ES-I3 (cell line): Measurements from ENCODE around the gene STAT4.
A peak's percentile ranks its signal among the peaks of the same experiment; 100 is the strongest.

Experiments
- H3K36me3 ChIP-seq: 2 replicates; pipeline ENCODE4 v1.6.1; 2013; ENCODE audit warnings: mild to moderate bottlenecking, low read length, control low read depth, moderate library complexity; ENCODE audit not compliant: insufficient read depth
- H3K4me1 ChIP-seq: 2 replicates; pipeline ENCODE4 v1.6.1; 2013; ENCODE audit warnings: mild to moderate bottlenecking, control low read depth, low read length; ENCODE audit not compliant: insufficient read depth
- H3K9ac ChIP-seq: 2 replicates; pipeline ENCODE4 v1.6.1; 2013; ENCODE audit warnings: low read depth, mild to moderate bottlenecking, low read length, moderate library complexity
- H3K9me3 ChIP-seq: 2 replicates; pipeline ENCODE4 v1.6.1; 2013; ENCODE audit warnings: mild to moderate bottlenecking, low read length, moderate library complexity; ENCODE audit not compliant: control insufficient read depth, insufficient read depth

The STAT4 gene

DNA sequence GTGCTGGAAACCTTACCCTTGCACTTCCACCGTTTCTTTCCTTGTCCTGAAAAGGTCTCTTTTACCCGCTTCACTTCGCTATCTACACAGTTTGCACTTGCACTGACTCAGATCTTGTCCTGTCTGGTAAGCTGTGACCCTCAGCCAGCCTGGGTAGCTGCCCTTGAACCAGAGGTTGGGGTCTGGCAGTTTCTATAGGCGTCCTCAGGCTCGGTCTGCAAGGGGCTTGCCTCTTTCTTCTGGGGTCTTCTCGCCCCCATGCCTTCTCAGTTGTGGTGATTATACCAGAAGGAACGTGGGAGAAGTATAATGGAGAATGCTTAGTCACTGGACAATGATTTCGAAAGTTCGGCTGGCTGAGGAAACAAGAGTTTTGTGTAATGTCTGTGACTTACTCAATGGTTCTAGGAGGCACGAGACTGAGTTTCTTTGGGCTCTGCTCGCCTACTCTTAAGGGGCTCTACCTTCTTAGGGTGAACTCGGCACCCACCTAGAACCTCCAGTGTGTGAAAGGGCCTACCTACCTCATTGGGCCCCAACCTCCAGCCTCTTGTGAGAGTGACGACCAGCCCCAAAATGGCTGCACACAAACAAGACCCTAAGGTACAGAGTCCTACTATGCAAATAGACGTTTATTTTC is 129.9 kb downstream of the STAT4 start:
- H3K9ac ChIP-seq, result peak overlapping the region; percentile 89
- no peaks in the 10 kb centered on the region for H3K4me1 ChIP-seq
- H3K9me3 ChIP-seq, result no peaks in the 10 kb centered on the region
- H3K36me3 ChIP-seq, result no peaks in the 10 kb centered on the region

GRCh38 chr2:191020221-191020741 is 130.5 kb downstream of the STAT4 start:
- Histone ChIP-seq H3K4me1 (no peaks in the 10 kb centered on the region), H3K36me3 (no peaks in the 10 kb centered on the region), H3K9me3 (no peaks in the 10 kb centered on the region), H3K9ac (peak overlapping the region; percentile 89)

- H3K4me1 ChIP-seq, result no peaks in the 10 kb centered on the region
Observed at GRCh38 chr2:191019376-191019775, 131.4 kb downstream of the STAT4 start.

GRCh38 chr2:191018643-191019119 is 132.1 kb downstream of the STAT4 start:
- H3K4me1 ChIP-seq, result no peaks in the 10 kb centered on the region
- H3K9me3 ChIP-seq, result no peaks in the 10 kb centered on the region
- H3K36me3 ChIP-seq, result no peaks in the 10 kb centered on the region
- no peak overlapping the region for H3K9ac ChIP-seq

More at GRCh38 chr2:191019376-191019775, 131.4 kb downstream of the STAT4 start:
- Histone ChIP-seq H3K9me3 (no peaks in the 10 kb centered on the region), H3K36me3 (no peaks in the 10 kb centered on the region), H3K9ac (no peak overlapping the region)

DNA sequence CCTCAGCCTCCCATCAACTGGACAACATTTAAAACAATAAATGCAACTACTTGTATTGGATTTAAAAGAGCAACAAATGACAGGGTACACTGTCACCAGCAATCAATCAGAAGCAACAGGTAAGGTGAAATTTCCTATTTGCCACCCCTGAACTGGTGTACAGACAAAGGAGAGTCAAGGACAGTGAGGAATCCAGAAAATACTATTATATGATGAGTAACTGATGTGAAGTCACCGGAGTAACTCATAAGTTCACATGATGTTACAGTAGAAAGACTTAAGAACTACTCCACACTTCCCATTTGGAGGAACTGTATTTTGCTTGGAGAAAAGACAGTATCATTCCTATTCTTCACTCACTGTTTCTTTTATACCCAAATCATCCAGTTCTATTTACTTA is 132.7 kb downstream of the STAT4 start:
- H3K9me3 ChIP-seq, result no peaks in the 10 kb centered on the region

GRCh38 chr2:191015831-191016230 is 135.0 kb downstream of the STAT4 start:
- no peaks in the 10 kb centered on the region for H3K9me3 ChIP-seq
- no peaks in the 10 kb centered on the region for H3K36me3 ChIP-seq
- no peak overlapping the region for H3K9ac ChIP-seq
- no peaks in the 10 kb centered on the region for H3K4me1 ChIP-seq

More for the DNA sequence above, 132.7 kb downstream of the STAT4 start:
- H3K36me3 ChIP-seq, result no peaks in the 10 kb centered on the region
- no peaks in the 10 kb centered on the region for H3K4me1 ChIP-seq
- H3K9ac ChIP-seq, result no peak overlapping the region

GRCh38 chr2:191015239-191015638 is 135.6 kb downstream of the STAT4 start:
- no peaks in the 10 kb centered on the region for H3K36me3 ChIP-seq
- H3K9ac ChIP-seq, result no peak overlapping the region
- no peaks in the 10 kb centered on the region for H3K4me1 ChIP-seq
- no peaks in the 10 kb centered on the region for H3K9me3 ChIP-seq

DNA sequence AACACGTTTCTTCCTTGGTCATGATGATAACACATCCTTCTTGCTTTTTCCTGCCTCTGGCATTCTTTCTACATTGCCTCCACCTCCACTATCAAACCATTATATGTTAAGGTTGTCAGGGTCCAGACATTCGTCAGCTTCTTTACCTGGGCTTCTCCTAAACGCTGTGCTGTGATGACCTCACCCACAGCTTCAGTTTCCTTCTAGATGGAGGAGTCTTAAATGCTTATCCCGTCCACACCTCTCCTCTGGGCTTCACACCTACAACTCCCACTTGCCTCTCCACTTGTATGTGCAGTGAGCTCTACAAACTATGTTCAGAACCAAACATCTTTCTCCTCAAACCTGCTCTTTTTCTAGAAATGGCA is 136.2 kb downstream of the STAT4 start:
- peak overlapping the region; percentile 65 for H3K9ac ChIP-seq

DNA sequence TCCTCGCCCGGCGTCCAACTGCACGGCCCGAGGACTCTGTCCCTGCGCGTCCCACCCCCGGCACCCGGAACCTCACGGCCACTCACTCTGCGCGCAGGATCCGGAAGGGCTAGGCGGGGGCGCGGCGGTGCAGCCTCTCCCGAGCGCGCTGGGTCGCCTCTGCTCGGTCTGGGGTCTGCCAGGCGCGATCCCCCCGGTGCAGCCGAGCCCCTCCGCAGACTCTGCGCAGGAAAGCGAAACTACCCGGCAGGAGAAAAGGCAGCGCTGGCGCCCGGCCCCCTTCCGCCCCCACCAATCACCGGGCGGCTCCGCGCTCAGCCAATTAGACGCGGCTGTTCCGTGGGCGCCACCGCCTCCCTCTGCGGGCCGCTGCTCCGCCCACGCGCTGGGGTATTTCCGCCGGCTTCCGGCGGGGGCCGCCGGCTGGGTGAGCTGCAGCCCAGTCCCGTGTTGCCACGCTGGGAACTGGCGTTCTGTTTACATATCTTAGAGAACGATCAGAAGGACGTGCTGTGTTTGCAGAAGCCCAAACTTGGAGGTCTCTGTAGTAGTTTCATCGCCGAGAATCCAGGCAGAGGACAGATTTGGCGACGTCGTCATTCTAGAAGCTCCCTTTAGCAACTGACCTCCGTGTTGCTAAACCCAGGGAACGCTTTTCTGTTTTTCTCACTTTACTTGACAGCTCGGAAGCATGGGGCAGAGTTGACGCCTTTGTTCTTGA is 136.7 kb downstream of the STAT4 start, which contains the start of gene STAT1:
Gene STAT1, minus strand, starts transcription at position 240 of the 721 bp plus-strand sequence. CDS start 4,168 bp downstream, outside the sequence.
- H3K4me1 ChIP-seq, result no peaks in the 10 kb centered on the region
- no peaks in the 10 kb centered on the region for H3K36me3 ChIP-seq
- H3K9ac ChIP-seq, result peak within 1 kb of the TSS; percentile 69
- no peaks in the 10 kb centered on the region for H3K9me3 ChIP-seq

More for the DNA sequence above, 136.2 kb downstream of the STAT4 start:
- Histone ChIP-seq H3K9me3 (no peaks in the 10 kb centered on the region), H3K4me1 (no peaks in the 10 kb centered on the region), H3K36me3 (no peaks in the 10 kb centered on the region)

GRCh38 chr2:191013682-191013931 is 137.2 kb downstream of the STAT4 start:
- Histone ChIP-seq H3K9me3 (no peaks in the 10 kb centered on the region), H3K36me3 (no peaks in the 10 kb centered on the region; the same call in 1 of the 2 replicates), H3K4me1 (no peaks in the 10 kb centered on the region), H3K9ac (peak overlapping the region; percentile 69)

DNA sequence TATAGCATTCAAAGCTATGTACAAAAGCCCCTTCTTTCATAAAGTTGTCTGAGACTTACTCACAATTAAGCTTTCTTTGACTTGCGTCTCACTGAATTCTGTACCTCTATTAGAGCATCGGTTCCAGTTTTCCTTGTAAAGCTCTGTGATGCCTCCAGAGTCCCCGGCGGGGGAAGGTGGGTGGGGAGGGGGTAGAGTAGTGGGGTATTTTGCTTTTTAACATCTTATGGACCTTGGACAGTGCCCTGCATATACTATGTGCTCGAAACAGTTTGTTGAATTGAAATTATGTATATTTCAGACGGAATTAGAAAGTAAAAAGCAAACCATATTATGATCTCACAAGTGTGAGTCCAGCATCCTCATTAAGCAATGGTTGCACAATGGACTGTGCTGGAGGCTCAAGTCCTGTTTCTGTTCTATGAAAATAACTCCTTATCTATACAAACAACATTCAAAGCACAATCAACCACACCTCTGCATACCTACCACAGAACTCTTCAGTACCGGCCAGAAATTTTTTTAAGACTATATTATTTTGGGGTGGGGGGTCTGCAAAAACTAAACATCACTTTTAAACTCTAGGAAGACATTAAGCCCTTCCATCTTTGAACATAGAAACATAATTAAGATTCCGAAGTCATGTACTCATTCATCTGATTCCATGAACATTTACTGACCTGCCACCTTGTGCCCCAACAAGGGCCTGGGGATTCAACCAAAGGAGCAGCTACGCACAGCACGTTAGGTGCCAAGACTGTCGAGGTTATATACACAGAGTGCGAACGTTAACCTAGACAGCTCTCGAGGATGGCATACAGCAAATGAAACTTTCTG is 137.7 kb downstream of the STAT4 start:
- Histone ChIP-seq H3K4me1 (no peaks in the 10 kb centered on the region), H3K9me3 (no peaks in the 10 kb centered on the region), H3K36me3 (peaks cover 1% of the 10 kb centered on the region; the same call in 1 of the 2 replicates), H3K9ac (peak overlapping the region; percentile 69)

DNA sequence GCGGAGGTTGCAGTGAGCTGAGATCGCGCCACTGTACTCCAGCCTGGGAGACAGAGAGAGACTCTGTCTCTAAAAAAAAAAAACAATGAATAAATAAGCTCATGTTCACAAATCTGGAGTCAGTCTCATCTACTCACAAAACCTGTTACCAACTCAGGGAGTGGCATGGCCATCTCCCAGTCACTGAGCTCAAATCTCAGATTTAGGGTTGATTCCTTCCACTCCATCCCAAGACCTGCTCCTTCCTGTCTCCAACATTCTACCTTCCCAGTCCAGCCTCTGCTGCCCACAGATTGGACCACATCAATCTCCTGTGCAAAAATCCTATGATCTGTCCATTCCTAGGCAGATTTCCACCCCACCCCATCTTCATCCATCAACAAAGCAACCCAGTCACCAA is 138.4 kb downstream of the STAT4 start:
- Histone ChIP-seq H3K4me1 (no peaks in the 10 kb centered on the region), H3K9ac (no peak overlapping the region), H3K9me3 (no peaks in the 10 kb centered on the region), H3K36me3 (peaks cover 4% of the 10 kb centered on the region; the same call in 1 of the 2 replicates)

DNA sequence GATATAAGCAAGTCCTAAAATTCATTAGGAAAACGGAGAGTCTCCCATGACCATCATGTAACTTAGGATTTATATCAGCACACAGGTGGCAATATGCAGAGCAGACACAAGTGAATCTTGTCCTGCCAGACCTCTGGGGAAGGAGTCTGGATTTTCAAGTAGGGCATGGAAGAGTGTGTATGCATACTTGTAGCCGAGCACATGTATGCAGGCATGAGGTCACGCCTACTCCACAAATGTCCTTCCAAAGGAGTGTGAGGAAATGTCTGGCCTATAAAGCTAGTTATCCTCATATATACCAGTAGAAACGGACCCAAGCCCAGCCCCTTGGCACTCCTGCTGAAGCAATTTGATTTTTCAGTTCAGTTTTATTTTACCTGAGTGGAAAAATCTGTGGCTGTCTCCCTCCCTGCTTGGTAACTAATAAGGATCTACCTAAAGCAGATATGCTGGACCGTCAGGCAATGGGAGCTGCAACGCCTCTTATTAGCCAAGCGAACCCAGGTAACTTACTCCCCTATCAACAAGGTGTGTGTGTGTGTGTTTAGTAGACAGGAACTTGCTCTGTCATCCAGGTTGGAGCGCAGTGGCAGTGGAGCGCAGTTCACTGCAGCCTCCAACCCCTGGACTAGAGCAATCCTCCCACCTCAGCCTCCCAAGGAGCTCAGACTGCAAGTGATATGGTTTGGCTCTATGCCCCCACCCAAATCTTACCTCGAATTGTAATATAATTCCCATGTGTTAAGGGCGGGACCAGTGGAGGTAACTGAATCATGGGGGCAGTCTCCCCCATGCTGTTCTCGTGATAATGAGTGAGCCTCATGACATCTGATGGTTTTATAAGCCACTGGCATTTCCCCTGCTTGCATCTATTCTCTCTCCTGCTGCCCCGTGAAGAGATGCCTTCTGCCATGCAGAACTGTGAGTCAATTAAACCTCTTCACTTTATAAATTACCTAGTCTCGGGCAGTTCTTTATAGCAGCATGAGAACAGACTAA is 139.6 kb downstream of the STAT4 start:
- Histone ChIP-seq H3K9ac (no peak overlapping the region), H3K4me1 (no peaks in the 10 kb centered on the region), H3K36me3 (peaks cover 4% of the 10 kb centered on the region), H3K9me3 (no peaks in the 10 kb centered on the region)
